ENCODE results near the gene PDE7B.

DNA sequence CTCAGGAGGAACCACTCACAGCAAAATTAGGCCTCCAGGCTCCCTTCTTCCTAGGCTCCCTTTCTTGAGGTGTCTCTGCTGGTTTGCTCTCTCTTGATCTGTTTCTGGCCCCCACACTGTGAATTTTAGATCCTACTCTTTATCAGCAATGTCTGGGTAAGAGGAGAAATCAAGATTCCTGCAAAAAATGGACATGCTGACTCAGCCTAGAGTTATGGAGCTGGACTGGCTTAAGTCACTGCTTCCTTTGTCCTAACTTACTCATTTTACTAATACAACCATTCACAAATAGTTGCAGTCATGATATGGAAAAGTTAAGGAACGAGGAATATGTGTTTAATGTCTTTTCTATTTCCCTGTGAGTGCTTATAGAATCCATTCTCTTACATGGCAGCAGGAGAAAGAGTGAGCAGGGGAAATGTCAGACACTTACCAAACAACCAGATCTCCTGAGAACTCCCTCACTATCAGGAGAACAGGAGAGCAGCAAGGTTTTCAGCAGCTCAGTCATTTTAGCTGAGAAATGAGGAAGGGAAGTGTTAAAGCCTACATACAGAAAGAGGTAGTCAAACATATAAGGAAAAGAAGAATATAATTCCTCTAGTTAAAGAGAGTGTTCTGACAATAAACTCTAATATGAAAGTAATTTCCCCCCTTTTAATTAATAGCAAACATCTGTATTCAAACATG, 160.8 kb downstream of the PDE7B start:
- TF ChIP-seq NRF1 (conservative IDR thresholded peaks at IDR 0.05 in 1 of 2, IDR thresholded peaks at IDR 0.05 in 1 of 2) (no peak), CBFB (CRISPR knock-in tag; IDR thresholded peaks at IDR 0.05) (no peak), RAD21 (CRISPR knock-in tag; conservative IDR thresholded peaks at IDR 0.05 in 1 of 2, IDR thresholded peaks at IDR 0.05 in 1 of 2) (no peak), KAT7 (CRISPR knock-in tag; IDR thresholded peaks at IDR 0.05; ENCODE audit: borderline replicate concordance) (no peak), HMG20B (CRISPR knock-in tag; IDR thresholded peaks at IDR 0.05) (no peak), CBX1 (IDR thresholded peaks at IDR 0.05; ENCODE audit: low read depth) (no peak), ZKSCAN3 (CRISPR knock-in tag; IDR thresholded peaks at IDR 0.05) (no peak), ZNF77 (CRISPR knock-in tag; IDR thresholded peaks at IDR 0.05) (no peak)
- TF ChIP-seq, protein P1, sequence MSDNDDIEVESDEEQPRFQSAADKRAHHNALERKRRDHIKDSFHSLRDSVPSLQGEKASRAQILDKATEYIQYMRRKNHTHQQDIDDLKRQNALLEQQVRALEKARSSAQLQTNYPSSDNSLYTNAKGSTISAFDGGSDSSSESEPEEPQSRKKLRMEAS (CRISPR knock-in tag; IDR thresholded peaks at IDR 0.05), result no peak
- TF ChIP-seq, protein P2, sequence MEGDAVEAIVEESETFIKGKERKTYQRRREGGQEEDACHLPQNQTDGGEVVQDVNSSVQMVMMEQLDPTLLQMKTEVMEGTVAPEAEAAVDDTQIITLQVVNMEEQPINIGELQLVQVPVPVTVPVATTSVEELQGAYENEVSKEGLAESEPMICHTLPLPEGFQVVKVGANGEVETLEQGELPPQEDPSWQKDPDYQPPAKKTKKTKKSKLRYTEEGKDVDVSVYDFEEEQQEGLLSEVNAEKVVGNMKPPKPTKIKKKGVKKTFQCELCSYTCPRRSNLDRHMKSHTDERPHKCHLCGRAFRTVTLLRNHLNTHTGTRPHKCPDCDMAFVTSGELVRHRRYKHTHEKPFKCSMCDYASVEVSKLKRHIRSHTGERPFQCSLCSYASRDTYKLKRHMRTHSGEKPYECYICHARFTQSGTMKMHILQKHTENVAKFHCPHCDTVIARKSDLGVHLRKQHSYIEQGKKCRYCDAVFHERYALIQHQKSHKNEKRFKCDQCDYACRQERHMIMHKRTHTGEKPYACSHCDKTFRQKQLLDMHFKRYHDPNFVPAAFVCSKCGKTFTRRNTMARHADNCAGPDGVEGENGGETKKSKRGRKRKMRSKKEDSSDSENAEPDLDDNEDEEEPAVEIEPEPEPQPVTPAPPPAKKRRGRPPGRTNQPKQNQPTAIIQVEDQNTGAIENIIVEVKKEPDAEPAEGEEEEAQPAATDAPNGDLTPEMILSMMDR (IDR thresholded peaks at IDR 0.05 in 2 of 3, conservative IDR thresholded peaks at IDR 0.05 in 1 of 3; ENCODE audit: insufficient read depth in 2 of 3, low read depth in 1 of 3, low read length in 3 of 3), result no peak
- TF ChIP-seq, protein P3, sequence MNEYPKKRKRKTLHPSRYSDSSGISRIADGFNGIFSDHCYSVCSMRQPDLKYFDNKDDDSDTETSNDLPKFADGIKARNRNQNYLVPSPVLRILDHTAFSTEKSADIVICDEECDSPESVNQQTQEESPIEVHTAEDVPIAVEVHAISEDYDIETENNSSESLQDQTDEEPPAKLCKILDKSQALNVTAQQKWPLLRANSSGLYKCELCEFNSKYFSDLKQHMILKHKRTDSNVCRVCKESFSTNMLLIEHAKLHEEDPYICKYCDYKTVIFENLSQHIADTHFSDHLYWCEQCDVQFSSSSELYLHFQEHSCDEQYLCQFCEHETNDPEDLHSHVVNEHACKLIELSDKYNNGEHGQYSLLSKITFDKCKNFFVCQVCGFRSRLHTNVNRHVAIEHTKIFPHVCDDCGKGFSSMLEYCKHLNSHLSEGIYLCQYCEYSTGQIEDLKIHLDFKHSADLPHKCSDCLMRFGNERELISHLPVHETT (CRISPR knock-in tag; conservative IDR thresholded peaks at IDR 0.05 in 1 of 2, IDR thresholded peaks at IDR 0.05 in 1 of 2), result no peak
- TF ChIP-seq, protein P4, sequence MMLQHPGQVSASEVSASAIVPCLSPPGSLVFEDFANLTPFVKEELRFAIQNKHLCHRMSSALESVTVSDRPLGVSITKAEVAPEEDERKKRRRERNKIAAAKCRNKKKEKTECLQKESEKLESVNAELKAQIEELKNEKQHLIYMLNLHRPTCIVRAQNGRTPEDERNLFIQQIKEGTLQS (IDR thresholded peaks at IDR 0.05), result no peak
- TF ChIP-seq, protein P4 (CRISPR knock-in tag; conservative IDR thresholded peaks at IDR 0.05), result no peak
- TF ChIP-seq, protein P5, sequence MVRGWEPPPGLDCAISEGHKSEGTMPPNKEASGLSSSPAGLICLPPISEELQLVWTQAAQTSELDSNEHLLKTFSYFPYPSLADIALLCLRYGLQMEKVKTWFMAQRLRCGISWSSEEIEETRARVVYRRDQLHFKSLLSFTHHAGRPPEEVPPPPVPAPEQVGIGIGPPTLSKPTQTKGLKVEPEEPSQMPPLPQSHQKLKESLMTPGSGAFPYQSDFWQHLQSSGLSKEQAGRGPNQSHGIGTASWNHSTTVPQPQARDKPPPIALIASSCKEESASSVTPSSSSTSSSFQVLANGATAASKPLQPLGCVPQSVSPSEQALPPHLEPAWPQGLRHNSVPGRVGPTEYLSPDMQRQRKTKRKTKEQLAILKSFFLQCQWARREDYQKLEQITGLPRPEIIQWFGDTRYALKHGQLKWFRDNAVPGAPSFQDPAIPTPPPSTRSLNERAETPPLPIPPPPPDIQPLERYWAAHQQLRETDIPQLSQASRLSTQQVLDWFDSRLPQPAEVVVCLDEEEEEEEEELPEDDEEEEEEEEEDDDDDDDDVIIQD (CRISPR knock-in tag; IDR thresholded peaks at IDR 0.05), result no peak
